Epithelial cell of esophagus (primary cell): Measurements from ENCODE around the gene PHF11.
A peak's percentile ranks its signal among the peaks of the same experiment; 100 is the strongest.

ENCODE experiments used
- DNase-seq: peaks from one replicate; pipeline ENCODE4 v3.0.0; 2010; ENCODE audit warnings: low read depth
- H3K4me3 ChIP-seq: 2 replicates; pipeline ENCODE4 v1.5.1; 2011; ENCODE audit warnings: mild to moderate bottlenecking, low read length, control low read depth
- TF ChIP-seq, protein P1 (sequence below): IDR thresholded peaks from 2 replicates; pipeline ENCODE4 v1.5.1; 2011; ENCODE audit warnings: low read depth, mild to moderate bottlenecking, low read length, control low read depth, inconsistent platforms; ENCODE audit not compliant: insufficient read depth; ENCODE audit errors: missing control alignments

Gene PHF11

DNA sequence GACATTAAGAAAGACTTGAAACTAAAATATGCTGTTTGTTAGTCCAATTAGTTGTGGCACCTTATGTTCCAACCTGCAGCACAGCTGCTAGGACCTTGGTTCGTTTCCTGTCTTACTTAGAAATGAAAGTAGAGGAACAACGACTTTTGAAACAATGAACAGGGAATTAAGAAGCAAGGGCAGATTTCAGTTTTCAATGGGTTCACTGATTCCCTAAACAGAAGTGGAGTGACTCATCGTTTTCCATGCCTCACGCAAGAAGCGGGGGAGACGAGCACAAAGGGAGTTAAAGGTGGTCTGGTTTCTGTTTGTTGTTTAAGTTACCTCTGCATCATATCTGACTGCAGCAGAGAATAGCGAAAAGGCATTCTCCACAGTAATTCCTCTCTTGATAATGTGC, 44.8 kb downstream of the PHF11 start:
- DNase-seq: peak; percentile 15
- TF ChIP-seq, protein P1, sequence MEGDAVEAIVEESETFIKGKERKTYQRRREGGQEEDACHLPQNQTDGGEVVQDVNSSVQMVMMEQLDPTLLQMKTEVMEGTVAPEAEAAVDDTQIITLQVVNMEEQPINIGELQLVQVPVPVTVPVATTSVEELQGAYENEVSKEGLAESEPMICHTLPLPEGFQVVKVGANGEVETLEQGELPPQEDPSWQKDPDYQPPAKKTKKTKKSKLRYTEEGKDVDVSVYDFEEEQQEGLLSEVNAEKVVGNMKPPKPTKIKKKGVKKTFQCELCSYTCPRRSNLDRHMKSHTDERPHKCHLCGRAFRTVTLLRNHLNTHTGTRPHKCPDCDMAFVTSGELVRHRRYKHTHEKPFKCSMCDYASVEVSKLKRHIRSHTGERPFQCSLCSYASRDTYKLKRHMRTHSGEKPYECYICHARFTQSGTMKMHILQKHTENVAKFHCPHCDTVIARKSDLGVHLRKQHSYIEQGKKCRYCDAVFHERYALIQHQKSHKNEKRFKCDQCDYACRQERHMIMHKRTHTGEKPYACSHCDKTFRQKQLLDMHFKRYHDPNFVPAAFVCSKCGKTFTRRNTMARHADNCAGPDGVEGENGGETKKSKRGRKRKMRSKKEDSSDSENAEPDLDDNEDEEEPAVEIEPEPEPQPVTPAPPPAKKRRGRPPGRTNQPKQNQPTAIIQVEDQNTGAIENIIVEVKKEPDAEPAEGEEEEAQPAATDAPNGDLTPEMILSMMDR: no peak
- no peak overlapping the region for H3K4me3 ChIP-seq

DNA sequence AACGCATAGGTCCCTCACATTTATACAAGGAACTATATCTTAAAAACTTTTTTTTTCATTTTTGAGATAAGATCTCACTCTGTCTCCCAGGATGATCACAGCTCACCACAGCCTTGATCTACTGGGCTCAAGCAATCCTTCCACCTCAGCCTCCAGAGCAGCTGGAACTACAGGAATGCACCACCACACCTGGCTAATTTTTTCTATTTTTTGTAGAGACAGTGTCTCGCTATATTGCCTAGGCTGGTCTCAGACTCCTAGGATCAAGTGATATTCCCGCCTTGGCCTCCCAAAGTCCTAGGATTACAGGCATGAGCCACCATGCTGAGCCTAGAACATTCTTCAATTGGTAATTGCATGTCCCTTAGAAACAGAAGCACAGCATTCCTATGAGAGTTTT, 47.9 kb downstream of the PHF11 start:
- TF ChIP-seq, protein P1: no peak

DNA sequence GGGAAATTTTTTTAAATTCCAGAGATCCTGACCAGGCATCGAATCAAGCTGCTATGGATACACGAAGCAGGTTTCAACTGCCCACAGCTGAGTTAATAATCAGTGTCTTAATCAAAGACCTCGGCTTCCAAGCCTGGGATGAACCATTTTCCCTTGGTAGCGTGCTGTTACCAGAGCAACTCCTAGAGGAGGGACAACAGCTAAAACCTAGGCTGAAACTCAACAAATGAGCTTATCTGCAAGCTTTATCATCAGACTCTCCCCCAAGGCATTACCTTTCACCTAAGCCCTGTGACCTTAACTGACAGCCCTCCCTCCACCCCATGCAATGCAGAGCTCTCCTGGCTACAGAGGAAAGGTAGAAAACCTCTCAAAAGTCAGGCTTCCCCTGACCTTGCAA, 49.9 kb downstream of the PHF11 start:
- no peak for DNase-seq
- no peak overlapping the region for H3K4me3 ChIP-seq
- TF ChIP-seq, protein P1: no peak

More for the DNA sequence above, 47.9 kb downstream of the PHF11 start:
- no peak overlapping the region for H3K4me3 ChIP-seq
- no peak for DNase-seq

DNA sequence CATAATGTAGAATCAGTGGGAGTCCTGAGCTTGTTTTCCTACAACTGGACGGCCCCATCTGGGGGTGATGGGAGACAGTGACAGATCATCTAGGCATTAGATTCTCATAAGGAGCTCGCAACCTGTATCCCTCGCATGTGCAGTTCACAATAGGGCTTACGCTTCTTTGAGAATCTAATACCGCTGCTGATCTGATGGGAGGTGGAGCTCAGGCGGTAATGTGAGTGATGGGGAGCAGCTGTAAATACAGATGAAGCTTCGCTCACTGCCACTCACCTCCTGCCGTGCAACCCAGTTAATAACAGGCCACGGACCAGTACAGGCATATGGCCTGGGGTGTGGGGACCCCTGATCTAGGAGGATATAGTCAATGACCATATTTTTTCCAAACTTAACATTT, 50.8 kb downstream of the PHF11 start:
- no peak overlapping the region for H3K4me3 ChIP-seq
- TF ChIP-seq, protein P1: no peak
- no peak for DNase-seq

DNA sequence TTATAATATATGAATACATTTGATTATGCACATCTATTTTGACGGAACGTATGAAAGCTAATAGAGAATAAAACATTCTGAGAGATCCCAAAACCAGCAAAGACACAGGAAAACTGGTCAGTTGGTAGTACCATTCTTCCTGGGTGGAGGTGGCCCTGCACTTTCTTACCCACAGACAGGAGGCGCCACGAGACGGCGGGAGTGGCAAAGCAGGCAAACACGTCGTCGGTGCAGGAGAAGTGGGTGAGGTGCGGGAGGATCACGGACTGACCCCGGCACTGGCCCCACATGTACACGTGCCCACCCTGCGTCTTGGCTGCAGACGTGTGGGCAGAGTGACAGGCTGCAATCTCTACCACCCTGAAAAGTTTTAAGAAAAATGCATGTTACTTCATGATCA, 53.5 kb downstream of the PHF11 start:
- TF ChIP-seq, protein P1: peak; percentile 21
- H3K4me3 ChIP-seq: no peak overlapping the region
- DNase-seq: no peak

DNA sequence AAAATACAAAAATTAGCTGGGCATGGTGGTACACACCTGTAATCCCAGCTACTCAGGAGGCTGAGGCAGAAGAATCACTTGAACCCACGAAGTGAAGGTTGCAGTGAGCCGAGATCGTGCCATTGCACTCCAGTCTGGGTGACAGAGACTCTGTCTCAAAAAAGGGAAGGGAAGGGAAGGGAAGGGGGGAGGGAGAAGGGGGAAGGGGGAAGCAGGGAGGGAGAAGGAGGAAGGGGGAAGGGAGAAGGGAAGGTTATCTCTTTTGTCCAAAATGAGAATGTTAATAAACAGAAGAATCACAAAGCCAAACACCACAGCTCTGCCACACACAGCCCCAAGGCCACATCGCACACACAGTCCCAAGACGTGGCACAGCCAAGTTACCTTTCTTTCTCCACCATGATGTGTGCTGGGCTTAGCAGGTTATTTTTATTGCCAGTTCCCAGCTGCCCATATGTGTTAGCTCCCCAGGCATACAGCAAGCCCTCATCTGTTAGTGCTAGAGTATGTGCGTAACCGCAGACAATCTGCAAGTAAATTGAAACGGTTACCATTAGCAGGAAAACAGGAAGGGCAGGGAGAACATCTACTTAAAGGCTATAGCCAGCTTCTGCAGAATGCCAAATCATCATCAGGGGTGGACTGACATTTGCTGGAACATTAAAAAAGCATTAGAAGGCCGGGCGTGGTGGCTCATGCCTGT, 55.3 kb downstream of the PHF11 start:
- DNase-seq: no peak
- no peak overlapping the region for H3K4me3 ChIP-seq
- TF ChIP-seq, protein P1: no peak

DNA sequence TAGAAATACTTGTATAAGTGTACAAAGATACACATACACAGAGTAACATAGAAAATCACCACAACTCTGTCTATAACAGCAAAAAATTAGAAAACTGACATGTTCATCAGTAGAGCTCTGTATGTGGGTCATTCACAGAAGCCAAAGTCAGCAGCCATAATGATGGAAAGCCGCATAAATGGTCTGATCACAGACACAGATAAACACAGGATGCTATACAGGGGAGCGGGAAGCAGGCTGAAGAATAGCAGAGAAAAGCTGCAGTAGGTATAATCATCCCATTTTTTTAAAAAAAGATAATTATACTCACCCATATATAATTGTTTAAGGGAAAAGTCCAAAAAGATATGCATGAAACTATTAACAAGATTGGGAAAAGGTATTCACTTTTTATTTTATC, 58.1 kb downstream of the PHF11 start:
- DNase-seq: no peak
- TF ChIP-seq, protein P1: no peak
- H3K4me3 ChIP-seq: no peak overlapping the region
